ENCODE data around the gene DMXL1.
"Not testable (repeated sequence)": the region's sequence is repeated elsewhere in the genome, so short reads cannot be mapped to it uniquely, and the experiment has no call there.

Gene DMXL1

GRCh38 chr5:119220576-119221197 lies 149.8 kb downstream of the DMXL1 start:
- no peak for TF ChIP-seq CTCF (IDR thresholded peaks at IDR 0.05; ENCODE audit: control insufficient read depth, extremely low read depth, insufficient read depth)
- no peak overlapping the region for H3K4me3 ChIP-seq (ENCODE audit: low read depth, low read length)
- DNase-seq (ENCODE audit: low read depth) = no peak

DNA sequence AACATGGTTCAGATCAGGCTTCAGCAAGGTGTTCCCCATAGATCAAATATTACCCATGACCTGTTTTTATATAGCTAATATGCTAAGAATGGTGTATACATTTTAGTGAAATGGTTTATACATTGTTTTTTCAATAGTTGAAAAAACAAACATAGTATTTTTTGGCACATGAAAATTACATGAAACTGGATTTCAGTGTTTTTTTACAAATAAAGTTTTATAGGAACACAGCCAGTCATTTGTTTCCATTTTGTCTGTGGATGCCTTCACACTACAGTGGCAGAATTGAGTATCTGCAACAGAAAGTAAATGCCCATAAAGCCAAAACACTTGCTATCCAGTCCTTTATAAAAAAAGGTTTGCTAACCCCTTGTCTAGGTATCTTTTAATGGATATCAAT lies 150.4 kb downstream of the DMXL1 start:
- no peak for TF ChIP-seq CTCF (IDR thresholded peaks at IDR 0.05; ENCODE audit: control insufficient read depth, extremely low read depth, insufficient read depth)
- DNase-seq (ENCODE audit: low read depth) = no peak
- H3K4me3 ChIP-seq (ENCODE audit: low read depth, low read length) = no peak overlapping the region

GRCh38 chr5:119229950-119230349 lies 159.1 kb downstream of the DMXL1 start:
- DNase-seq (ENCODE audit: low read depth) = no peak
- H3K4me3 ChIP-seq (ENCODE audit: low read depth, low read length) = no peak overlapping the region
- no peak for TF ChIP-seq CTCF (IDR thresholded peaks at IDR 0.05; ENCODE audit: control insufficient read depth, extremely low read depth, insufficient read depth)

DNA sequence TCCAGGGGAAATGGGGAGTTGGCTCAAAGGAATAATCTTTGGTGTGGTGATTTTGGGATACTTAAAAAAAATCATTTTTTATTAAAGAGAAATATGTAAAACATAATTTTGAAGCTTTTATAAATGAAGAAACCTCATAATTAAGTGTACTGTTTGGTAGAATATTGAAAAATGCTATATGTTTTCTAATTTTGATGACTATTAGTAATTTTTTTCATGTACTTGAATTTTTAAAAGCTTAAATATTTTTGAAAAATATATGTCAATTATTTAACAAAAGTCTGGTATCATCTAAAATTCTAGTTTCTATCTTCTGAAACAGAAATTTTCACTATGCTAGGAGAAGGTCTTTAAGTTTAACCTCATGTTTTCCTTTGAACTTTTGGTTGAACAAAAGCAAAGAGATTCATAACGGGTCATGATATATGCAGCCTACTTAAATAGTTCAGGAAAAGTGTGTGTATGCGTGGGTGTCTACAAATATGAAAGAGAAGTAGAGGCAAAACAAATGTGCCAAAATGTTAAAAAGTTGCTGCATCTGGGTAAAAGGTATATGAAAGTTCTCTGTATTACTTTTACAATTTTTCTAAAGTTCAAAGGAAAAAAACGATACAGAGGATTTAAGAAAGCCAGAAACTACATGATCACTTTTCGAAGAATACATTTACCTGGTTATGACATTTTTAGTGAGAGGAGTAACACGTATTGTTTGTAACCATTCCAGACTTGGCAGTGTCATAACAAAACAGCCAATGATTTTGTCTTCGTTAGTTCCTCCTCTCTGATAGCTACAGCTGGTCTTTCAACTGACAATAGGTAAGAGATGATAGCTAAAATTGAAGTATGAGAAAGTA lies 167.6 kb downstream of the DMXL1 start:
- H3K4me3 ChIP-seq (ENCODE audit: low read depth, low read length) = no peak overlapping the region
- DNase-seq (ENCODE audit: low read depth) = no peak
- TF ChIP-seq CTCF (IDR thresholded peaks at IDR 0.05; ENCODE audit: control insufficient read depth, extremely low read depth, insufficient read depth) = no peak

- DNase-seq (ENCODE audit: low read depth) = no peak
- no peak overlapping the region for H3K4me3 ChIP-seq (ENCODE audit: low read depth, low read length)
- TF ChIP-seq CTCF (IDR thresholded peaks at IDR 0.05; ENCODE audit: control insufficient read depth, extremely low read depth, insufficient read depth) = no peak
Observed at GRCh38 chr5:119239119-119239417, 168.2 kb downstream of the DMXL1 start.

DNA sequence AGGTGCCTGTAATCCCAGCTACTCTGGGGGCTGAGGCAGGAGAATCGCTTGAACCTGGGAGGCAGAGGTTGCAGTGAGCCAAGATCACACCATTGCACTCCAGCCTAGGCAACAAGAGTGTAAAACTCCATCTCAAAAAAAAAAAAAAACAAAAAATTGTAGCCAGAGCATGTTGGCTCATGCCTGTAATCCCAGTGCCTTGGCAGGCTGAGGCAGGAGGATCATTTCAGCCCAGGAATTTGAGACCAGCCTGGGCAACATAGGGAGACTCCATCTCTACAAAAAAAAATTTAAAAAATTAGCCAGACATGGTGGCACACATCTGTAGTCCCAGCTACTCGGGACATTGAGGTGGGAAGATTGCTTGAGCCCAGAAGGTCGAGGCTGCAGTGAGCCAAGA lies 168.9 kb downstream of the DMXL1 start:
- DNase-seq (ENCODE audit: low read depth); H3K4me3 ChIP-seq (ENCODE audit: low read depth, low read length): not testable (repeated sequence)

GRCh38 chr5:119243888-119244287 lies 173.0 kb downstream of the DMXL1 start:
- no peak overlapping the region for H3K4me3 ChIP-seq (ENCODE audit: low read depth, low read length)
- TF ChIP-seq CTCF (IDR thresholded peaks at IDR 0.05; ENCODE audit: control insufficient read depth, extremely low read depth, insufficient read depth) = no peak
- no peak for DNase-seq (ENCODE audit: low read depth)
